ENCODE results near the gene SGF29. TPM values are rescaled to one million over a fixed set of nuclear protein-coding genes. Genes with fewer than 3 reads are reported as not detected.
"Not testable (repeated sequence)": the region's sequence is repeated elsewhere in the genome, so short reads cannot be mapped to it uniquely, and the experiment has no call there.

The SGF29 gene
- total and polyA plus RNA-seq, 4 experiments from 2014 or later: 53.8 to 86.9 (median 68.8) TPM

DNA sequence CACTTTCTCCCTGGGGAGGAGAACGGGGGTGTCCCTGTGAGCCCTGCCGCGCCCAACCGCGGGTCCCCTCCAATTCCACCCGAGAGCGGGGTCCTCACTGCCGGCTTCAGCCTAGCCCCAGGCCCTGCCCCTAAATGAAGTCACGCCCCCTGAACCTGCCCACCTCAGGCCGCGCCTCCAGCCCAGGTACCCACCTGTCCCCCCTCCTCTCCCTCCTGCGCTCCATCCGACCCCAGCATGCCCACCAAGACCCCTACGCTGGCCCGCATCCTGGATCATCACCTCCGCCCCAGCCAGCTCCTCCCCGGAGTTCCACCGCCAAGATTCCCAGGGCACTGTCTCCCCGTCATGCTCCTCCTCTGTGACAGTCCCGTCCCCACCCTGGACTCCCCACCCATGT, 47.2 kb downstream of the SGF29 start:
- CTCF ChIA-PET (ENCODE audit: partially characterized antibody); H3K4me3 ChIP-seq (ENCODE audit: low read length in 2 of 2); H3K27ac Mint-ChIP-seq; H3K36me3 Mint-ChIP-seq; H3K9me3 Mint-ChIP-seq; H3K4me1 ChIP-seq (ENCODE audit: insufficient read depth, low read length); intact Hi-C loops (cut with micrococcal nuclease); H3K4me3 Mint-ChIP-seq; H3K27ac ChIP-seq (ENCODE audit: low read depth, low read length); H3K27me3 ChIP-seq (ENCODE audit: insufficient read depth, low read length); H3K9me3 ChIP-seq (ENCODE audit: control insufficient read depth in 1 of 2, low read length in 2 of 2); H3K36me3 ChIP-seq (ENCODE audit: insufficient read depth, low read length); H3K27me3 Mint-ChIP-seq; DNase-seq; POLR2A ChIA-PET (ENCODE audit: partially characterized antibody); H3K4me1 Mint-ChIP-seq: not testable (repeated sequence)

- H3K4me1 ChIP-seq (ENCODE audit: insufficient read depth, low read length); POLR2A ChIA-PET (ENCODE audit: partially characterized antibody); H3K36me3 Mint-ChIP-seq; H3K27ac ChIP-seq (ENCODE audit: low read depth, low read length); H3K27ac Mint-ChIP-seq; H3K27me3 ChIP-seq (ENCODE audit: insufficient read depth, low read length); CTCF ChIA-PET (ENCODE audit: partially characterized antibody); DNase-seq; H3K27me3 Mint-ChIP-seq; H3K9me3 ChIP-seq (ENCODE audit: control insufficient read depth in 1 of 2, low read length in 2 of 2); H3K4me3 Mint-ChIP-seq; H3K9me3 Mint-ChIP-seq; intact Hi-C loops (cut with micrococcal nuclease); H3K36me3 ChIP-seq (ENCODE audit: insufficient read depth, low read length); H3K4me3 ChIP-seq (ENCODE audit: low read length in 2 of 2); H3K4me1 Mint-ChIP-seq: not testable (repeated sequence)
Observed at GRCh38 chr16:28601589-28601988, 47.9 kb downstream of the SGF29 start.

DNA sequence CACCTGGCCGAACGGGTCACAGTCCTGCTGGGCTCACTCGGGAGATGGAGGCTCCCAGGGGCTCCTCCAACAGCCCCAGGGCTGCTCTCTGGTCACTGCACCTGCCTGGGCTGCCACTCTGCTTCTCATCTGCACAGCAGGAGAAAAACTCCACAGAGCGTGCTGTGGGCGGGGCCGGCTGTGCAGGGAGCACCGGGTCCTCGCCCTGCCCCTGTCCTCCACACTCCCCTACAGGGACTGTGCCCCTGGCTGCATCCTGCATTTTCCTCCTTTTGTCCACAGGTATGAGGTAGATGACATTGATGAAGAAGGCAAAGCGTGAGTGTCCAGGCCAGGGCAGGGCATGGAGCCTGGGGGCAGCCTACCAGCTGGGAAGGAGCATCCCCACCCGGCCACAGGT, 48.3 kb downstream of the SGF29 start:
- H3K36me3 Mint-ChIP-seq; intact Hi-C loops (cut with micrococcal nuclease); H3K27me3 Mint-ChIP-seq; H3K4me1 Mint-ChIP-seq; H3K4me3 Mint-ChIP-seq; H3K27ac ChIP-seq (ENCODE audit: low read depth, low read length); DNase-seq; H3K27me3 ChIP-seq (ENCODE audit: insufficient read depth, low read length); H3K4me3 ChIP-seq (ENCODE audit: low read length in 2 of 2); H3K27ac Mint-ChIP-seq; POLR2A ChIA-PET (ENCODE audit: partially characterized antibody); H3K9me3 Mint-ChIP-seq; H3K4me1 ChIP-seq (ENCODE audit: insufficient read depth, low read length); H3K36me3 ChIP-seq (ENCODE audit: insufficient read depth, low read length); H3K9me3 ChIP-seq (ENCODE audit: control insufficient read depth in 1 of 2, low read length in 2 of 2); CTCF ChIA-PET (ENCODE audit: partially characterized antibody): not testable (repeated sequence)

DNA sequence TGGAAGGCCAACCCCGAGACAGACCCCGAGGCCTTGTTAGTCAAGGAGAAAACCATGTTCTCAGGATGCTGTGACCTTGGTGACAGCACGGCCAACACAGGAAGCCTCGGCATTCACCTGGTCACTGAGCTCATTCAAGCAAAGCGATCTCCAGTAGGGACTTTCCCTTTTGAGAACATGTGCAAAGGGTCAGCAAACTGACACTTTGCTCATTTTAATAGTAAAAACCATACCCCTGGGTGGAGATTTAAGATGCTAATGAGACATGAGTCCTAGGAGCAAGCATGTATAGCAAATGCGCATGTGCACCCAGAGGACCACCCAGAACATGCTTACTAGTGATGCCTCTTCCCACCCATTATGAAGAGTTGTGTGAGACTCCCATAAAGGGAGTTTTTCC, 48.8 kb downstream of the SGF29 start:
- H3K9me3 Mint-ChIP-seq: no peaks in the 10 kb centered on the region
- Histone ChIP-seq H3K27me3 (ENCODE audit: insufficient read depth, low read length) (no peaks in the 10 kb centered on the region), H3K4me3 (ENCODE audit: low read length in 2 of 2) (no peak overlapping the region), H3K9me3 (ENCODE audit: control insufficient read depth in 1 of 2, low read length in 2 of 2) (no peaks in the 10 kb centered on the region), H3K36me3 (ENCODE audit: insufficient read depth, low read length) (no peaks in the 10 kb centered on the region), H3K4me1 (ENCODE audit: insufficient read depth, low read length) (no peaks in the 10 kb centered on the region), H3K27ac (ENCODE audit: low read depth, low read length) (no peak overlapping the region)
- no peak overlapping the region for H3K4me3 Mint-ChIP-seq
- intact Hi-C loops (cut with micrococcal nuclease): no loop called here
- H3K4me1 Mint-ChIP-seq: no peaks in the 10 kb centered on the region
- no peaks in the 10 kb centered on the region for H3K27me3 Mint-ChIP-seq
- H3K27ac Mint-ChIP-seq: no peak overlapping the region
- ChIA-PET CTCF (ENCODE audit: partially characterized antibody) (no interaction called here), POLR2A (ENCODE audit: partially characterized antibody) (no interaction called here)
- DNase-seq: no peak
- H3K36me3 Mint-ChIP-seq: no peaks in the 10 kb centered on the region

DNA sequence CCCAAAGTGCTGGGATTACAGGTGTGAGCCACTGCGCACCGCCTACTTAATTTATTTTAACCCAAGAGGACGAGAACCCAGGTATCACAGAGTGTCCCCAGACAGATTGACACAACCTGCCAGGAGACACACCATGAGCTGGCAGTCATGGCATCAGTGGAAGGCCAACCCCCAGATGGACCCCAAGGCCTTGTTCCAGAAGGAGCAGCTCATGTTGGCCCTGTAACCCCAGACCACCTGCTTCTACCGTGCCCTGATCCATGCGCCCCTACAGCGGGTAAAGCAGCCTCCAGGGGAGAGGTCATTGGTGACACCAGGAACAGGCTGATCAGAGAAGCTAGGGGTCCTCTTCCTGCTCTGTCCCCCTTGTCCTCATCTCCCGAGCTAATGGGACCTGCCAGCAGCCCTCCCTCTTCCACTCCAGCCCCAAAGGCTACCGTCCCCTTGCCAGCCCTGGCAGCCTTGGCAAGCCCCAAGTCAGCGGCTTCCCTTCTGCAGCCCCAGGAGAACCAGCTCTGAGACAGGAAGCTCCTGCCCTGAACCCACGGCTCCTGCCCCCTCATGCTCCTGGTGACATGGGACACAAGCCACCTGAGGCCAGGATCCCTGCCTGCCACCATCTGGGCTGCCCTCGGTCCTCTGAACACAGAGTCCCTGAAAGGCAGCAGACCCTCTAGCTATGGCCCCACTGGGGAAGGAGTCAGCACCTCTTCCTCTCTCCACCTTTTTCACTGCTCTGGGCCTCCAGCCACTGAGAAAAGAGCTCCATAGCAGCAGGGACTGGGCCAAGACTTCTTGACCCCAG, 49.9 kb downstream of the SGF29 start:
- Mint-ChIP-seq H3K27ac (peak overlapping the region in 3 of 7 donors; percentile 41 to 47 (median 43)), H3K4me3 (no peak overlapping the region), H3K4me1 (no peaks in the 10 kb centered on the region), H3K9me3 (no peaks in the 10 kb centered on the region), H3K27me3 (no peaks in the 10 kb centered on the region), H3K36me3 (no peaks in the 10 kb centered on the region)
- Histone ChIP-seq H3K27ac (ENCODE audit: low read depth, low read length) (no peak overlapping the region), H3K27me3 (ENCODE audit: insufficient read depth, low read length) (no peaks in the 10 kb centered on the region), H3K36me3 (ENCODE audit: insufficient read depth, low read length) (no peaks in the 10 kb centered on the region), H3K4me3 (ENCODE audit: low read length in 2 of 2) (no peak overlapping the region), H3K9me3 (ENCODE audit: control insufficient read depth in 1 of 2, low read length in 2 of 2) (no peaks in the 10 kb centered on the region), H3K4me1 (ENCODE audit: insufficient read depth, low read length) (no peaks in the 10 kb centered on the region)
- no peak for DNase-seq
- intact Hi-C loops (cut with micrococcal nuclease): no loop called here
- CTCF ChIA-PET (ENCODE audit: partially characterized antibody): no interaction called here
- POLR2A ChIA-PET (ENCODE audit: partially characterized antibody): interaction anchor here (0.5 to 0.8 kb wide), 2 partner anchors 20 to 21 kb away, joined by 3 to 5 read pairs; no protein-coding TSS in a partner anchor

DNA sequence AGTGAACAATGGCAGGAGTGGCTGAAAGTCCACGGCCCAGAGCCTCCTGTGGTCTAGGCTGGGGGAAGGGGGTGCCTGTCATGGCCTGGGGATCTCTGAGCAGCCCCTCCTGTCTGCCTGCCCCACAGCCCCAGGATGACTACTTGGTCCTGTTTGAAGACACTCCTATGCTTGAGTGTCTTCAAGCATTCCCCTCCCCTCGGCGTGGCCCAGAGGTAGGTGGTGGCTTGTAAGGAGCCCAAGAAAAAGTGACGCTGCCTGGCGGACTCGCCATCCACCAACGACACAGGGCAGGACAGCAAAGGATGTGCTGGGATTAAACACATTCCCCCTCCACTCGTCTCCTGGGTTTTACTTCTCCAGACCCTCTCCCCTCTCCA, 50.5 kb downstream of the SGF29 start:
- Histone ChIP-seq H3K27ac (ENCODE audit: low read depth, low read length) (no peak overlapping the region), H3K4me3 (ENCODE audit: low read length in 2 of 2) (no peak overlapping the region), H3K9me3 (ENCODE audit: control insufficient read depth in 1 of 2, low read length in 2 of 2) (no peaks in the 10 kb centered on the region), H3K36me3 (ENCODE audit: insufficient read depth, low read length) (no peaks in the 10 kb centered on the region), H3K4me1 (ENCODE audit: insufficient read depth, low read length) (no peaks in the 10 kb centered on the region), H3K27me3 (ENCODE audit: insufficient read depth, low read length) (no peaks in the 10 kb centered on the region)
- POLR2A ChIA-PET (ENCODE audit: partially characterized antibody): no interaction called here
- Mint-ChIP-seq H3K36me3 (no peaks in the 10 kb centered on the region), H3K27me3 (no peaks in the 10 kb centered on the region), H3K4me1 (no peaks in the 10 kb centered on the region), H3K9me3 (no peaks in the 10 kb centered on the region), H3K4me3 (no peak overlapping the region), H3K27ac (no peak overlapping the region)
- no peak for DNase-seq
- CTCF ChIA-PET (ENCODE audit: partially characterized antibody): no interaction called here
- intact Hi-C loops (cut with micrococcal nuclease): no loop called here

- intact Hi-C loops (cut with micrococcal nuclease): no loop called here
- Histone ChIP-seq H3K36me3 (ENCODE audit: insufficient read depth, low read length) (no peaks in the 10 kb centered on the region), H3K4me3 (ENCODE audit: low read length in 2 of 2) (no peak overlapping the region), H3K9me3 (ENCODE audit: control insufficient read depth in 1 of 2, low read length in 2 of 2) (no peaks in the 10 kb centered on the region), H3K27ac (ENCODE audit: low read depth, low read length) (no peak overlapping the region), H3K4me1 (ENCODE audit: insufficient read depth, low read length) (no peaks in the 10 kb centered on the region), H3K27me3 (ENCODE audit: insufficient read depth, low read length) (no peaks in the 10 kb centered on the region)
- H3K27ac Mint-ChIP-seq: peak overlapping the region in 3 of 7 donors; percentile 18 to 69 (median 29)
- H3K27me3 Mint-ChIP-seq: no peaks in the 10 kb centered on the region
- CTCF ChIA-PET (ENCODE audit: partially characterized antibody): interaction anchor here (1.0 kb wide), 1 partner anchor 9 kb away, joined by 3 read pairs; the partner anchor contains the start of gene SULT1A2
- no peak for DNase-seq
- no peaks in the 10 kb centered on the region for H3K9me3 Mint-ChIP-seq
- H3K4me3 Mint-ChIP-seq: peak overlapping the region in 1 of 8 donors; percentile 33
- no peaks in the 10 kb centered on the region for H3K36me3 Mint-ChIP-seq
- peaks cover 2 to 11% (median 6%) of the 10 kb centered on the region in 4 donors for H3K4me1 Mint-ChIP-seq
- POLR2A ChIA-PET (ENCODE audit: partially characterized antibody): no interaction called here
Observed at GRCh38 chr16:28606291-28607115, 52.8 kb downstream of the SGF29 start.
